Neural cell (in vitro differentiated cells): ENCODE data around the gene PYDC1.

Experiments
- EP300 ChIP-seq: fragments of 450-650 bp; conservative IDR thresholded peaks from 2 replicates; pipeline ENCODE4 v1.6.1; 2014; ENCODE audit warnings: antibody characterized with exemption, mild to moderate bottlenecking, moderate library complexity; ENCODE audit not compliant: poor library complexity, severe bottlenecking
- POLR2AphosphoS5 ChIP-seq: IDR thresholded peaks from 2 replicates; pipeline ENCODE4 v1.6.1; 2012
- SMC3 ChIP-seq: fragments of 450-650 bp; conservative IDR thresholded peaks from 2 replicates; pipeline ENCODE4 v1.6.1; 2014; ENCODE audit warnings: antibody characterized with exemption, mild to moderate bottlenecking, moderate library complexity; ENCODE audit not compliant: poor library complexity
- TAF1 ChIP-seq: IDR thresholded peaks from 2 replicates; pipeline ENCODE4 v1.6.1; 2012; ENCODE audit warnings: low read depth
- TF ChIP-seq, protein P1 (sequence below): fragments of 450-650 bp; IDR thresholded peaks from 2 replicates; pipeline ENCODE4 v1.5.1; 2014; ENCODE audit warnings: antibody characterized with exemption, mild to moderate bottlenecking, moderate library complexity; ENCODE audit not compliant: poor library complexity, severe bottlenecking

DNA sequence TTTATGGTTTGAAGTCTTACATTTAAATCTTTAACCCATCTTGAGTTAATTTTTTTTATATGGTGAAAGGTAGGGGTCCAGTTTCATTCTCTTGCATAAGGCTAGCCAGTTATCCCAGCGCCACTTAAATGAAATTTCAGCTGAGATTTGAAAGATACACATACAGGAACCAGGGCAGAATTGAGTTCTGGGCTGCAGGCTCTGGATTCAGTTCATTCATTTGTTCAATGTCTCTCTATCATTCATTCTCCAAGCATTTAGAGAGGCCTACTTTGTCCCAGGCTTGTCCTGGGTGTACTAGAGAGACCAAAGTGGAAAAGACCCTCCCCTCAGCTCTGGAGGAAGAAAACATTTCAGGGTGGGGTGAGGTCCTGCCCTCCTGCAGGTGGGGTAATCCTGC, 3.6 kb downstream of the PYDC1 start:
- TF ChIP-seq, protein P1, sequence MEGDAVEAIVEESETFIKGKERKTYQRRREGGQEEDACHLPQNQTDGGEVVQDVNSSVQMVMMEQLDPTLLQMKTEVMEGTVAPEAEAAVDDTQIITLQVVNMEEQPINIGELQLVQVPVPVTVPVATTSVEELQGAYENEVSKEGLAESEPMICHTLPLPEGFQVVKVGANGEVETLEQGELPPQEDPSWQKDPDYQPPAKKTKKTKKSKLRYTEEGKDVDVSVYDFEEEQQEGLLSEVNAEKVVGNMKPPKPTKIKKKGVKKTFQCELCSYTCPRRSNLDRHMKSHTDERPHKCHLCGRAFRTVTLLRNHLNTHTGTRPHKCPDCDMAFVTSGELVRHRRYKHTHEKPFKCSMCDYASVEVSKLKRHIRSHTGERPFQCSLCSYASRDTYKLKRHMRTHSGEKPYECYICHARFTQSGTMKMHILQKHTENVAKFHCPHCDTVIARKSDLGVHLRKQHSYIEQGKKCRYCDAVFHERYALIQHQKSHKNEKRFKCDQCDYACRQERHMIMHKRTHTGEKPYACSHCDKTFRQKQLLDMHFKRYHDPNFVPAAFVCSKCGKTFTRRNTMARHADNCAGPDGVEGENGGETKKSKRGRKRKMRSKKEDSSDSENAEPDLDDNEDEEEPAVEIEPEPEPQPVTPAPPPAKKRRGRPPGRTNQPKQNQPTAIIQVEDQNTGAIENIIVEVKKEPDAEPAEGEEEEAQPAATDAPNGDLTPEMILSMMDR: no peak
- no peak for TF ChIP-seq EP300
- TF ChIP-seq TAF1: no peak
- TF ChIP-seq SMC3: no peak
- no peak for TF ChIP-seq POLR2AphosphoS5
